ENCODE results near the gene WWOX.

- TF ChIP-seq POLR2A (IDR thresholded peaks at IDR 0.05; ENCODE audit: low read depth, low read length) (no peak), EZH2 (IDR thresholded peaks at IDR 0.05; ENCODE audit: borderline replicate concordance, low read depth, low read length, severe bottlenecking) (no peak), POLR2AphosphoS5 (IDR thresholded peaks at IDR 0.05; ENCODE audit: insufficient read depth, low read depth, low read length) (no peak), JUN (IDR thresholded peaks at IDR 0.05; ENCODE audit: borderline replicate concordance, insufficient read depth, insufficient read length, low read depth) (no peak), MYC (IDR thresholded peaks at IDR 0.05; ENCODE audit: low read depth, low read length) (no peak), FOS (IDR thresholded peaks at IDR 0.05; ENCODE audit: borderline replicate concordance, insufficient read depth, low read length) (no peak), GATA2 (IDR thresholded peaks at IDR 0.05; ENCODE audit: insufficient read depth, insufficient read length, low read depth, low read length) (no peak)
- TF ChIP-seq, protein P1, sequence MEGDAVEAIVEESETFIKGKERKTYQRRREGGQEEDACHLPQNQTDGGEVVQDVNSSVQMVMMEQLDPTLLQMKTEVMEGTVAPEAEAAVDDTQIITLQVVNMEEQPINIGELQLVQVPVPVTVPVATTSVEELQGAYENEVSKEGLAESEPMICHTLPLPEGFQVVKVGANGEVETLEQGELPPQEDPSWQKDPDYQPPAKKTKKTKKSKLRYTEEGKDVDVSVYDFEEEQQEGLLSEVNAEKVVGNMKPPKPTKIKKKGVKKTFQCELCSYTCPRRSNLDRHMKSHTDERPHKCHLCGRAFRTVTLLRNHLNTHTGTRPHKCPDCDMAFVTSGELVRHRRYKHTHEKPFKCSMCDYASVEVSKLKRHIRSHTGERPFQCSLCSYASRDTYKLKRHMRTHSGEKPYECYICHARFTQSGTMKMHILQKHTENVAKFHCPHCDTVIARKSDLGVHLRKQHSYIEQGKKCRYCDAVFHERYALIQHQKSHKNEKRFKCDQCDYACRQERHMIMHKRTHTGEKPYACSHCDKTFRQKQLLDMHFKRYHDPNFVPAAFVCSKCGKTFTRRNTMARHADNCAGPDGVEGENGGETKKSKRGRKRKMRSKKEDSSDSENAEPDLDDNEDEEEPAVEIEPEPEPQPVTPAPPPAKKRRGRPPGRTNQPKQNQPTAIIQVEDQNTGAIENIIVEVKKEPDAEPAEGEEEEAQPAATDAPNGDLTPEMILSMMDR (IDR thresholded peaks at IDR 0.05; ENCODE audit: extremely low read depth in 1 of 2, insufficient read depth in 1 of 2, low read depth in 1 of 2, low read length in 2 of 2) = no peak
- TF ChIP-seq, protein P2, sequence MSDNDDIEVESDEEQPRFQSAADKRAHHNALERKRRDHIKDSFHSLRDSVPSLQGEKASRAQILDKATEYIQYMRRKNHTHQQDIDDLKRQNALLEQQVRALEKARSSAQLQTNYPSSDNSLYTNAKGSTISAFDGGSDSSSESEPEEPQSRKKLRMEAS (IDR thresholded peaks at IDR 0.05; ENCODE audit: insufficient read depth, insufficient read length) = no peak
Observed at GRCh38 chr16:78154729-78155461, 55.4 kb downstream of the WWOX start.
